ENCODE data around the gene NPR1. TPM values are rescaled to one million over a fixed set of nuclear protein-coding genes. Genes with fewer than 3 reads are reported as not detected.

The NPR1 gene
- polyA plus RNA-seq, 3 donors, result 14.9 to 176 (median 81.7) TPM

DNA sequence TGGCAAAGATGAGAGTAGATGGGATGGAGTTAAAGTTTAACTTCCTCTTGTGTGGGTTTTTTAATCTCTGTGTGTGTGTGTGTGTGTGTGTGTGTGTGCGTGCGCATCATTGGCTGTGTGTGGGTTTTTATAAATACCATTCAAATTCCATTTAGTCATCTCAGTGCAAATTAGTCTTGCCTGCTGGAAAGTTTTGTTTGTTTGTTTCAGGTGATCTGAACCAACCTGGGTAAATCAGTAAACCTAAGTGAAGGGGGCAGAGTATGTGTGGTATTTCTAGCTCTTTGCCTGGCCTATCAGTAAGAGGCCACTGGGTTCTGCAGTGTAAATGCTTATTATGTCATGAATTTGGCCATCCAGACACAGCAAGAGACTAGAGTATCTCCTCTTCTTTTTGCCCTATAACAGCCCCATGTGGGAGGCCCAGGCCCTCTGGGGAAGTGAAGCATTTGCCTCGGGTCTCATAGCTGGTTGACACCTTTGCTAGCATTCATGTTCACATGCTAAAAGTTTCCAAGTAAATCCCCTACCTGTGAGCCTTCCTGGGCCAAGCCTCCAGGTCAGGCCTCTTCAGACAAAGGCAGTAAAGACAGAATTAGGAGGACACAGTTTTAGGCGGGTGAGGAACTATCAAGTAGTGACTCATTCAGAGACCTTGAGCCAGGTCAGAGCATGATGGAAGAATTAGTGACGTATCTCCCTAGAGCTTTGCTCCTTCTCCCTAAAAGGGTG lies 64.1 kb downstream of the NPR1 start:
- 44 to 52% (median 48%) methylated on average over 5 of the region's 5 CpGs for WGBS, 3 donors
- H3K27ac ChIP-seq (ENCODE audit: low read depth, low read length), result no peak overlapping the region

Other genes with a start within 250 kb of the NPR1 start
- gene S100A7, start 218.0 kb upstream of the NPR1 start, polyA plus RNA-seq, result under 1 TPM in 1 of 3 donors, not detected in 2; 0.76 TPM
- gene S100A6, start 142.7 kb upstream of the NPR1 start, polyA plus RNA-seq, result 1,000 to 10,000 TPM in 2 of 3 donors, 100 to 1,000 TPM in 1; 125 to 3,055 (median 1,599) TPM
- gene S100A5, start 137.8 kb upstream of the NPR1 start, polyA plus RNA-seq, result under 1 TPM in 1 of 3 donors, not detected in 2; 0.90 TPM
- gene S100A4, start 132.9 kb upstream of the NPR1 start, polyA plus RNA-seq, result 1,000 to 10,000 TPM in 1 of 3 donors, 100 to 1,000 TPM in 1, 10 to 100 TPM in 1; 46.0 to 3,087 (median 447) TPM
- gene S100A3, start 129.4 kb upstream of the NPR1 start, polyA plus RNA-seq, result 1 to 10 TPM in 2 of 3 donors, under 1 TPM in 1; 0.37 to 7.2 (median 7.0) TPM
- gene S100A2, start 112.8 kb upstream of the NPR1 start, polyA plus RNA-seq, result 1 to 10 TPM in 2 of 3 donors, under 1 TPM in 1; 0.52 to 4.4 (median 2.1) TPM
- gene S100A16, start 65.6 kb upstream of the NPR1 start, polyA plus RNA-seq, result 100 to 1,000 TPM in 2 of 3 donors, 10 to 100 TPM in 1; 30.9 to 175 (median 160) TPM
- gene S100A14, start 62.4 kb upstream of the NPR1 start, polyA plus RNA-seq, result 10 to 100 TPM in 1 of 3 donors, 1 to 10 TPM in 2; 1.6 to 12.9 (median 9.7) TPM
- gene S100A13, start 51.2 kb upstream of the NPR1 start, polyA plus RNA-seq, result 100 to 1,000 TPM in 2 of 3 donors, 10 to 100 TPM in 1; 51.7 to 532 (median 205) TPM
- 100 to 1,000 TPM in 1 of 3 donors, 10 to 100 TPM in 1, 1 to 10 TPM in 1; 6.7 to 100 (median 31.7) TPM for gene S100A1, start 50.3 kb upstream of the NPR1 start, polyA plus RNA-seq
- gene CHTOP, start 44.6 kb upstream of the NPR1 start, polyA plus RNA-seq, result 10 to 100 TPM; 35.6 to 43.7 (median 40.3) TPM
- 10 to 100 TPM; 15.2 to 52.2 (median 49.1) TPM for gene SNAPIN, start 20.0 kb upstream of the NPR1 start, polyA plus RNA-seq
- 100 to 1,000 TPM in 1 of 3 donors, 10 to 100 TPM in 2; 56.3 to 111 (median 89.5) TPM for gene ILF2, start 7.7 kb upstream of the NPR1 start, polyA plus RNA-seq
- gene INTS3, start 49.4 kb downstream of the NPR1 start, polyA plus RNA-seq, result 10 to 100 TPM; 17.8 to 31.3 (median 28.0) TPM
- 100 to 1,000 TPM in 1 of 3 donors, 10 to 100 TPM in 2; 22.2 to 111 (median 83.7) TPM for gene SLC27A3, start 96.7 kb downstream of the NPR1 start, polyA plus RNA-seq
- gene GATAD2B, start 244.3 kb downstream of the NPR1 start, polyA plus RNA-seq, result 1 to 10 TPM; 2.6 to 5.6 (median 4.4) TPM